Gastroesophageal sphincter (tissue), 3 donors: ENCODE data around the gene PLIN4.

Experiments
- EP300 ChIP-seq: sonication (generic); formaldehyde crosslinking; IDR thresholded peaks from one replicate; pipeline ENCODE4 v1.6.1; 2017; ENCODE audit warnings: antibody characterized with exemption, mild to moderate bottlenecking
- POLR2A ChIP-seq, 2 donors: fragments of 450-650 bp; IDR thresholded peaks; one replicate each; pipeline ENCODE4 v1.6.1; 2017; ENCODE audit warnings: antibody characterized with exemption in 2 of 2, mild to moderate bottlenecking in 2 of 2, moderate library complexity in 1 of 2
- POLR2AphosphoS5 ChIP-seq: sonication (generic); formaldehyde crosslinking; IDR thresholded peaks from one replicate; pipeline ENCODE4 v1.6.1; 2017; ENCODE audit warnings: antibody characterized with exemption
- TF ChIP-seq, protein P1 (sequence below), 4 experiments: fragments of 200-600 bp in 2 of 4; fragments of 450-650 bp in 2 of 4; sonication (generic) in 1 of 4; IDR thresholded peaks; one replicate each; pipeline ENCODE4 v1.5.1; 2017 to 2019; ENCODE audit warnings: antibody characterized with exemption in 4 of 4, mild to moderate bottlenecking in 2 of 4, moderate library complexity in 2 of 4

DNA sequence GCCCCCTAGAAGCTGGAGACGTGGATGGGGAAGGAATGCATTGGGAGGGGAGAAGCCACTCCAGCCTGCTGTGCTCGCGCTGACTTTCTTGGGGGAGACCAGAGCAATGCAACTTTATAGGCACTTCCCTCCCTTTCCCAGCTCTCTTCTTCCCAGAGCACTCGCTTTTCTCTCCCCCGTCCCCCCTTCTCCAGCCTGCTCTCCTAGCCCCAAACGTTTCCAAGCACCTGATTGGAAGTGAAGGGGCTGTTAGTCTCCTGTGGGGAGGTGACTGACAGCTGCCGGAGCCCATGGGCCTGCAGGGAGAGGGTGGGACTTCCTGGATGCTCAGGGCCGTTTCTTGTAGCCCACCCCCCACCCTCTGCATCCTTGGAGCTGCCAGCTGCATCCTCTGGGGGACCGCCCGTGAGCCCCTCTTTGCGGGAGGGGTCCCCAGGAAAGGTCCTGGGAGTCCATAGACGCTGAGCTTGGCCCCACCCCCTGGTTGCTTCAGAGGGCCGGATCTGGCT, 43.7 kb downstream of the PLIN4 start:
- TF ChIP-seq, protein P1, sequence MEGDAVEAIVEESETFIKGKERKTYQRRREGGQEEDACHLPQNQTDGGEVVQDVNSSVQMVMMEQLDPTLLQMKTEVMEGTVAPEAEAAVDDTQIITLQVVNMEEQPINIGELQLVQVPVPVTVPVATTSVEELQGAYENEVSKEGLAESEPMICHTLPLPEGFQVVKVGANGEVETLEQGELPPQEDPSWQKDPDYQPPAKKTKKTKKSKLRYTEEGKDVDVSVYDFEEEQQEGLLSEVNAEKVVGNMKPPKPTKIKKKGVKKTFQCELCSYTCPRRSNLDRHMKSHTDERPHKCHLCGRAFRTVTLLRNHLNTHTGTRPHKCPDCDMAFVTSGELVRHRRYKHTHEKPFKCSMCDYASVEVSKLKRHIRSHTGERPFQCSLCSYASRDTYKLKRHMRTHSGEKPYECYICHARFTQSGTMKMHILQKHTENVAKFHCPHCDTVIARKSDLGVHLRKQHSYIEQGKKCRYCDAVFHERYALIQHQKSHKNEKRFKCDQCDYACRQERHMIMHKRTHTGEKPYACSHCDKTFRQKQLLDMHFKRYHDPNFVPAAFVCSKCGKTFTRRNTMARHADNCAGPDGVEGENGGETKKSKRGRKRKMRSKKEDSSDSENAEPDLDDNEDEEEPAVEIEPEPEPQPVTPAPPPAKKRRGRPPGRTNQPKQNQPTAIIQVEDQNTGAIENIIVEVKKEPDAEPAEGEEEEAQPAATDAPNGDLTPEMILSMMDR (IDR thresholded peaks at IDR 0.05), result no peak
- no peak for TF ChIP-seq EP300
- TF ChIP-seq POLR2A (IDR thresholded peaks at IDR 0.05), result no peak
- no peak for TF ChIP-seq POLR2AphosphoS5
